Mesendoderm (in vitro differentiated cells): Measurements from ENCODE around the gene RREB1.

Source experiments
- DNase-seq: peaks from one replicate; pipeline ENCODE4 v3.0.0; 2013
- H2AK5ac ChIP-seq: 2 replicates; pipeline ENCODE4 v1.6.1; 2013; ENCODE audit warnings: low read length, inconsistent platforms
- H2BK120ac ChIP-seq: 2 replicates; pipeline ENCODE4 v1.6.1; 2013; ENCODE audit warnings: low read depth, mild to moderate bottlenecking, low read length, moderate library complexity, mixed read lengths
- H2BK15ac ChIP-seq: replicated peaks from 2 replicates; pipeline ENCODE4 v1.6.1; 2013; ENCODE audit warnings: low read depth, mild to moderate bottlenecking, moderate library complexity
- H2BK5ac ChIP-seq: 2 replicates; pipeline ENCODE4 v1.6.1; 2013; ENCODE audit warnings: low read length, inconsistent platforms
- H3K18ac ChIP-seq: 2 replicates; pipeline ENCODE4 v1.6.1; 2013; ENCODE audit warnings: mild to moderate bottlenecking, low read length, mixed read lengths
- H3K23ac ChIP-seq: one replicate; pipeline ENCODE4 v1.6.1; 2013; ENCODE audit warnings: low read length
- H3K27ac ChIP-seq: 2 replicates; pipeline ENCODE4 v1.5.1; 2013; ENCODE audit warnings: low read depth, mild to moderate bottlenecking, inconsistent platforms, low read length, moderate library complexity
- H3K27me3 ChIP-seq: 2 replicates; pipeline ENCODE4 v1.6.1; 2013; ENCODE audit warnings: low read length, control low read depth, mild to moderate bottlenecking, inconsistent platforms; ENCODE audit not compliant: insufficient read depth, poor library complexity
- H3K36me3 ChIP-seq: 2 replicates; pipeline ENCODE4 v1.6.1; 2013; ENCODE audit warnings: low read length, inconsistent platforms; ENCODE audit not compliant: control insufficient read depth, insufficient read depth
- H3K4ac ChIP-seq: one replicate; pipeline ENCODE4 v1.6.1; 2013; ENCODE audit warnings: low read depth, mild to moderate bottlenecking, low read length, moderate library complexity
- H3K4me1 ChIP-seq: 2 replicates; pipeline ENCODE4 v1.6.1; 2013; ENCODE audit warnings: low read depth, low read length, inconsistent platforms; ENCODE audit not compliant: control insufficient read depth
- H3K4me2 ChIP-seq: 2 replicates; pipeline ENCODE4 v1.6.1; 2013; ENCODE audit warnings: low read length
- H3K4me3 ChIP-seq: 2 replicates; pipeline ENCODE4 v1.5.1; 2013; ENCODE audit warnings: mild to moderate bottlenecking, low read length
- H3K56ac ChIP-seq: one replicate; pipeline ENCODE4 v1.6.1; 2013; ENCODE audit warnings: low read length
- H3K79me1 ChIP-seq: 2 replicates; pipeline ENCODE4 v1.6.1; 2013; ENCODE audit warnings: low read length, inconsistent platforms
- H3K79me2 ChIP-seq: 2 replicates; pipeline ENCODE4 v1.6.1; 2013; ENCODE audit warnings: mild to moderate bottlenecking, low read length; ENCODE audit not compliant: control insufficient read depth, insufficient read depth
- H3K9ac ChIP-seq: 2 replicates; pipeline ENCODE4 v1.6.1; 2013; ENCODE audit warnings: low read length, inconsistent platforms
- H4K5ac ChIP-seq: one replicate; pipeline ENCODE4 v1.6.1; 2013; ENCODE audit warnings: low read length
- H4K8ac ChIP-seq: one replicate; pipeline ENCODE4 v1.6.1; 2013; ENCODE audit warnings: low read depth, mild to moderate bottlenecking, control low read depth, low read length, moderate library complexity
- WGBS: extraction: QIAGEN DNeasy Blood & Tissue Kit; methylation state at CpG from one replicate; pipeline ENCODE4 v1.1.7; 2013; ENCODE audit warnings: low lambda C conversion rate, missing lambda C conversion rate; ENCODE audit not compliant: insufficient coverage; ENCODE audit errors: extremely low coverage; 5-methylcytosine and 5-hydroxymethylcytosine counted together

The RREB1 gene

DNA sequence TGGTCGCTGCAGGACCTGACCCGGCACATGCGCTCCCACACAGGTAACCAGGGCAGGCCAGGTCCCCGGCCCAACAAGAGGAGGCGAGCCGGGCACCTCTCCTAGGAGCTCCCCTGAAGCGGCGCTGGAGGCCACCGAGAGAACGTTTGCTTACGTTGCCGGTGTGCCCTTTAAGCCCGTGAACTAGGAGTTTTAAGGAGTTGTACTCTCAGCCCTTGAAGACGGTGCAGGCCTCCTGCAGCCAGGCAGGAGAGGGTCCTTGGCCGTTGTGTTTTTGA lies 139.4 kb downstream of the RREB1 start:
- H3K4me2 ChIP-seq: no peak overlapping the region
- H3K79me2 ChIP-seq: no peaks in the 10 kb centered on the region
- no peak overlapping the region for H3K4ac ChIP-seq
- H4K8ac ChIP-seq: no peak overlapping the region
- peaks cover 7% of the 10 kb centered on the region for H3K4me1 ChIP-seq
- H2BK5ac ChIP-seq: no peak overlapping the region
- H2BK15ac ChIP-seq: no peak overlapping the region
- no peak overlapping the region for H3K56ac ChIP-seq
- H3K18ac ChIP-seq: no peak overlapping the region
- no peak overlapping the region for H3K4me3 ChIP-seq
- WGBS: no CpG with 5 or more reads among the region's 15 CpGs
- H3K27ac ChIP-seq: no peak overlapping the region
- no peak for DNase-seq
- H3K9ac ChIP-seq: no peak overlapping the region
- no peak overlapping the region for H4K5ac ChIP-seq
- no peak overlapping the region for H2BK120ac ChIP-seq
- peaks cover 4% of the 10 kb centered on the region for H3K79me1 ChIP-seq
- no peaks in the 10 kb centered on the region for H3K27me3 ChIP-seq
- H2AK5ac ChIP-seq: no peak overlapping the region
- peaks cover 12% of the 10 kb centered on the region for H3K36me3 ChIP-seq
- no peak overlapping the region for H3K23ac ChIP-seq

DNA sequence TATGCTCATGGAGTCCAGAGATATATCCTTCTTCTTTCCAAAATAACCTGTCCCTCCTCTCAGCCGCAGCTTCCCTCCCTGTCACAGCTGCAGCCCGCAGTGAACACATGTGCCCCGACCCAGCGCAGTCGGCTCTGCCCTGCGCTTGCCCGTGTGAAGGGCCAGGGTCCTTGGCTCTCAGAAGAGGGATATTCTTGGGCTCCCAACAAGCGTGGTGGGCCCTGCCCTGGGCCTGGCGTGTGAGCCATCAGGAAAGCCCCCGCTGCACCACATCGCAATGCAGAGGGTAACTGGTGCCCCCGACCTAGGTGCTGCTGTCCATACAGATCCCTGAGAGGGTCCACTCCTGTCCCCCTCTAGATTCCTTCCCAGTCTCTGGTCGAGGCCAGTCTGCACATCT lies 140.1 kb downstream of the RREB1 start:
- Histone ChIP-seq H4K5ac (no peak overlapping the region), H2BK120ac (no peak overlapping the region), H2AK5ac (no peak overlapping the region), H3K9ac (no peak overlapping the region), H3K27me3 (no peaks in the 10 kb centered on the region), H3K79me2 (no peaks in the 10 kb centered on the region), H2BK5ac (no peak overlapping the region), H3K79me1 (peaks cover 4% of the 10 kb centered on the region), H3K4me2 (no peak overlapping the region), H3K4ac (no peak overlapping the region), H4K8ac (no peak overlapping the region), H3K36me3 (peaks cover 12% of the 10 kb centered on the region), H3K23ac (no peak overlapping the region), H3K4me1 (peaks cover 4% of the 10 kb centered on the region), H3K56ac (no peak overlapping the region), H3K4me3 (no peak overlapping the region), H2BK15ac (no peak overlapping the region), H3K27ac (no peak overlapping the region), H3K18ac (no peak overlapping the region)
- no peak for DNase-seq
- WGBS: no CpG with 5 or more reads among the region's 13 CpGs

DNA sequence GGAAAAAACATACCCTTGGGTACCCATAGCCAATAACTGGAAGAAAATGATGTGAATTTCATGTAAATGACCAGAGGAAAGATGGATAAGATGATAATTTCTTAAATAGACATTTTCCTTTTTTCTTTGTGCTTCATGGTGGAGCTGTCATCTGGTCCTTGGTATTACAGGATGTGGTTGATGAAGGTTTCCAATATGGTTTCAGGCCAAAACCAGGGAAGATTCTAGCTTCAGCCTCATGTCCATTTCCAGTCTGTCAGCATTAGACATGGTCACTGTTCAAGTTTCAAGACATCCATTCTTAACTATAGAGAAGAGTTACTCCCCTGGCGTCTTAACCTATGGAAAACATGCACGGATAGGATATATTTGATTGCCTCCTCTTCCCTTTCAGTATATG lies 141.6 kb downstream of the RREB1 start:
- no peak overlapping the region for H4K8ac ChIP-seq
- H3K18ac ChIP-seq: no peak overlapping the region
- no peak overlapping the region for H3K4me3 ChIP-seq
- H3K79me1 ChIP-seq: peaks cover 4% of the 10 kb centered on the region
- H3K27ac ChIP-seq: no peak overlapping the region
- no peak overlapping the region for H2AK5ac ChIP-seq
- H3K4me2 ChIP-seq: no peak overlapping the region
- H3K27me3 ChIP-seq: no peaks in the 10 kb centered on the region
- no peak overlapping the region for H4K5ac ChIP-seq
- H3K4ac ChIP-seq: no peak overlapping the region
- H3K4me1 ChIP-seq: no peaks in the 10 kb centered on the region
- no peak overlapping the region for H3K23ac ChIP-seq
- H2BK5ac ChIP-seq: no peak overlapping the region
- H3K36me3 ChIP-seq: peaks cover 12% of the 10 kb centered on the region
- no peaks in the 10 kb centered on the region for H3K79me2 ChIP-seq
- no peak overlapping the region for H3K56ac ChIP-seq
- no peak overlapping the region for H2BK120ac ChIP-seq
- no peak overlapping the region for H3K9ac ChIP-seq
- DNase-seq: no peak
- WGBS: no CpG with 5 or more reads among the region's 2 CpGs
- H2BK15ac ChIP-seq: no peak overlapping the region

DNA sequence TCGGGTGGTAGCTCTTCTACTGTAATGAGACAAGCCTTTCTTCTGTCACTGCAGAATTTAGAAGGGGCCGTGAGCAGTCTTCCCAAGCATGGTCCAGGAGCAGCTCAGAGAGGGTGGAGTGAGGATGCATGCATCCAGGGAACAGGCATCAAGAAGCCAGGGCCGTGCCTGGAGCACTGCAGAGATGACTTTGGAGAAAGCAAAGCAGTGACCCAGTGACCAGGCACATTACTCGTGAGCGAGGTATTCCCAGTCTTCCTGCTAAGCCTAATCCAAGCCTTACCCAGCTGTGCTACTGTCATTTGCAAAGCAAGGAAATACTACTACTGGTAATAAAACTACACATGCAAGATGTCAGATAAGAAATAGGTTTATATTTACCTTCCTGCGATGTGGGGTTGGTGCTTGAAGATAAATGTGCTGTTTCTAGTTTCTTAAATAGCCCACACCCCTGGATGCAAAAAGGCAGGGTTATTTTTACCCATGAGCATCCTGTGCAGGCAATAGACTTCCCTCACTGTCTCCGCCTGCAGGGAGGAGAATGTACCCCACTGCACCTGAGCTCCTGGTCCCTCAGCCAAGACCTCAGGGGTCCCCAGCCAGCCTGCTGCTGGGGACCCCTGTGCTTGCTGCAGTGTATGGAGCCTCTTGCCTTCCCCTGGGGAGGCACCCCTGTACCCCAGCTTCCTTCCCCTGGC lies 142.3 kb downstream of the RREB1 start:
- H3K79me2 ChIP-seq: no peaks in the 10 kb centered on the region
- H2AK5ac ChIP-seq: no peak overlapping the region
- no peak overlapping the region for H3K9ac ChIP-seq
- WGBS: no CpG with 5 or more reads among the region's 7 CpGs
- no peak overlapping the region for H3K4ac ChIP-seq
- H3K4me1 ChIP-seq: no peaks in the 10 kb centered on the region
- DNase-seq: peak; percentile 66
- H3K79me1 ChIP-seq: peaks cover 1% of the 10 kb centered on the region
- no peak overlapping the region for H2BK120ac ChIP-seq
- H4K8ac ChIP-seq: no peak overlapping the region
- H3K56ac ChIP-seq: no peak overlapping the region
- no peak overlapping the region for H3K4me2 ChIP-seq
- no peak overlapping the region for H4K5ac ChIP-seq
- H3K27ac ChIP-seq: no peak overlapping the region
- no peaks in the 10 kb centered on the region for H3K27me3 ChIP-seq
- H3K4me3 ChIP-seq: no peak overlapping the region
- no peak overlapping the region for H3K18ac ChIP-seq
- no peak overlapping the region for H3K23ac ChIP-seq
- no peak overlapping the region for H2BK5ac ChIP-seq
- H3K36me3 ChIP-seq: peaks cover 9% of the 10 kb centered on the region
- H2BK15ac ChIP-seq: no peak overlapping the region

DNA sequence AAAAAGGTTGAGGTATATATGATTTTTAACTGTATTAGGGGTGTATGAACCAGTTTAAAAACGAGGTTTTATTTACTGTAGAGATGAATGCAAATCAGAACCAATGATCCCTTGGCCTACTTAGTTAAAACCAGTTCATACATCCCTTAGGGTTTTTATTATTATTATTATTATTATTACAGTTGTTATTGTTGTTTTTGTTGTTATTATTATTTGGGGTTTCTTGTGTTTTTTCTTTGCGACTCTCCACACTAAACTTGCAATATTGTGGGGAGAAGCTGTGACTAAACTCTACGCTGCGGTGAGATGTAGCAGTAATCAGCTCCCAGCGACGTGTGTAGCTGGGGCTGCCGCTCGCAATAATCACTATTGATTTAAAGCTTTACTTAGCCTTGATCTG lies 143.1 kb downstream of the RREB1 start:
- H3K4me3 ChIP-seq: no peak overlapping the region
- H3K4ac ChIP-seq: no peak overlapping the region
- H2AK5ac ChIP-seq: no peak overlapping the region
- H3K36me3 ChIP-seq: peaks cover 9% of the 10 kb centered on the region
- no peak overlapping the region for H3K56ac ChIP-seq
- no peak overlapping the region for H3K23ac ChIP-seq
- no peak overlapping the region for H3K9ac ChIP-seq
- no peak for DNase-seq
- H2BK5ac ChIP-seq: no peak overlapping the region
- no peak overlapping the region for H2BK15ac ChIP-seq
- no peaks in the 10 kb centered on the region for H3K27me3 ChIP-seq
- H3K79me2 ChIP-seq: no peaks in the 10 kb centered on the region
- no peak overlapping the region for H2BK120ac ChIP-seq
- no CpG with 5 or more reads among the region's 8 CpGs for WGBS
- H4K5ac ChIP-seq: no peak overlapping the region
- no peak overlapping the region for H3K27ac ChIP-seq
- H4K8ac ChIP-seq: no peak overlapping the region
- peaks cover 1% of the 10 kb centered on the region for H3K79me1 ChIP-seq
- H3K4me2 ChIP-seq: no peak overlapping the region
- no peaks in the 10 kb centered on the region for H3K4me1 ChIP-seq
- no peak overlapping the region for H3K18ac ChIP-seq

DNA sequence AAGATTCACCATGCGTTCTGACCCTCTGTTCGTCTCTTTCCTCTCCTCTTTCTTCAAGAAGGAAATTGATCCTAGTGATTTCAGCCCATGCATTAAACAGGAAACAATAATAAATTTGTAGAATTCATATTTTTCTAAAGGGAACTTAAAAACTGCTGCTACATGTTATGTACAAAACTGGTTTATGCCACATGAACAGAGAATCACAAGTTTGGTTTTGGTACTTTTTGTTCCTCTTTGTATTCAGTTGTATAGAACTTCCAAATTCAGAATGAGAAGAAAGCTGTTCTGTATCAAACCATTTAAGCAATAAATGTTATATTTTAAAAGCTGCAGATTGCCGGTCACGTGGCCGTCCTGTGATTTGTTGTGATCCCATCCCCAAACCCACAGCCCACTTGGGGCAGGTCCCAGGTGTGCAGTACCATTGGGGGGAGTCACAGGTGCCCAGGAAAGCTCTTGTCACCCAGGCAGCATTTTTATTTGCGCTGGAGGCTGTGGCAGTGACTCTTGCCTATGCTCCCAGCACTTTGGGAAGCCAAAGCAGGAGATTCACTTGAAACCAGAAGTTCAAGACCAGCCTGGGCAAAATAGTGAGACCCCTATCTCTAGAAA lies 144.0 kb downstream of the RREB1 start:
- no peak for DNase-seq
- H2AK5ac ChIP-seq: no peak overlapping the region
- no peak overlapping the region for H3K27ac ChIP-seq
- H2BK15ac ChIP-seq: no peak overlapping the region
- H3K9ac ChIP-seq: no peak overlapping the region
- H3K79me1 ChIP-seq: peaks cover 1% of the 10 kb centered on the region
- no peaks in the 10 kb centered on the region for H3K27me3 ChIP-seq
- H3K56ac ChIP-seq: no peak overlapping the region
- H3K23ac ChIP-seq: no peak overlapping the region
- H4K8ac ChIP-seq: no peak overlapping the region
- H3K36me3 ChIP-seq: peaks cover 9% of the 10 kb centered on the region
- no peak overlapping the region for H4K5ac ChIP-seq
- H2BK5ac ChIP-seq: no peak overlapping the region
- H3K4ac ChIP-seq: no peak overlapping the region
- WGBS: no CpG with 5 or more reads among the region's 6 CpGs
- no peak overlapping the region for H2BK120ac ChIP-seq
- H3K4me1 ChIP-seq: no peaks in the 10 kb centered on the region
- H3K18ac ChIP-seq: no peak overlapping the region
- no peaks in the 10 kb centered on the region for H3K79me2 ChIP-seq
- H3K4me2 ChIP-seq: no peak overlapping the region
- H3K4me3 ChIP-seq: no peak overlapping the region
